Mononuclear cell (primary cell): ENCODE data around the gene NUP107. TPM values are rescaled to one million over a fixed set of nuclear protein-coding genes. Genes with fewer than 3 reads are reported as not detected.

ENCODE experiments used
- H3K27me3 ChIP-seq: 2 replicates; pipeline ENCODE4 v1.6.0; 2011; ENCODE audit warnings: low read length, control low read depth; ENCODE audit not compliant: insufficient read depth
- H3K4me1 ChIP-seq: 2 replicates; pipeline ENCODE4 v1.5.1; 2011; ENCODE audit warnings: mild to moderate bottlenecking, low read length, control low read depth; ENCODE audit not compliant: insufficient read depth
- H3K4me3 ChIP-seq: 2 replicates; pipeline ENCODE4 v1.5.1; 2011; ENCODE audit warnings: mild to moderate bottlenecking, low read length, moderate library complexity
- H3K9me3 ChIP-seq: 2 replicates; pipeline ENCODE4 v1.5.1; 2011; ENCODE audit warnings: low read depth, mild to moderate bottlenecking, control low read depth, low read length
- total RNA-seq: library from RNA; depleted of rRNA; stranded (reverse); fragments of >200 nt; gene quantifications from one replicate; pipeline ENCODE4 v1.2.3, GENCODE V29; 2012

Gene NUP107
- total RNA-seq, 1 donor = 86.6 TPM

DNA sequence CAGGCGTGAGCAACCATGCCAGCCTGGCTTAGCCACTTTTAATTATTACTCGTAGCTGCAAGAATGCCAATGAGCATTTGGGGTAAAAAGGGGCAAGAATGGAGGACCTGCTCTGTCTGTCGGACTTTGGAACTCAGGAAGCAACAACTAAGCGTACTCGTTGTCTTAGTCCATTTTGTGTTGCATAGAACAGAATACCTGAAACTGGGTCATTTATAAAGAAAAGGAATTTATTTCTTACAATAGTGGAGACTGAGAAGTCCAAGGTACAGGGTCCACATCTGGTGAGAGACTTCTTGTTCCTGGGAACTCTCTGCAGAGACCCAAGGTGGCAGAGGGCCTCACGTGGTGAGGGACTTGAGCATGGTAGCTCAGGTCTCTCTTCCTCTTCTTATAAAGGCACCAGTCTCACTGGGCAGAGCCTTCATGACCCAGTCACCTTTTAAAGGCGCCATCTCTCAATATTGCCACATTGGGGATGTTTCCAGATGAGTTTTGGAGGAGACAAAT, 88.4 kb downstream of the NUP107 start:
- Histone ChIP-seq H3K9me3 (no peaks in the 10 kb centered on the region), H3K4me3 (no peak overlapping the region), H3K4me1 (peaks cover 3% of the 10 kb centered on the region), H3K27me3 (no peaks in the 10 kb centered on the region)

DNA sequence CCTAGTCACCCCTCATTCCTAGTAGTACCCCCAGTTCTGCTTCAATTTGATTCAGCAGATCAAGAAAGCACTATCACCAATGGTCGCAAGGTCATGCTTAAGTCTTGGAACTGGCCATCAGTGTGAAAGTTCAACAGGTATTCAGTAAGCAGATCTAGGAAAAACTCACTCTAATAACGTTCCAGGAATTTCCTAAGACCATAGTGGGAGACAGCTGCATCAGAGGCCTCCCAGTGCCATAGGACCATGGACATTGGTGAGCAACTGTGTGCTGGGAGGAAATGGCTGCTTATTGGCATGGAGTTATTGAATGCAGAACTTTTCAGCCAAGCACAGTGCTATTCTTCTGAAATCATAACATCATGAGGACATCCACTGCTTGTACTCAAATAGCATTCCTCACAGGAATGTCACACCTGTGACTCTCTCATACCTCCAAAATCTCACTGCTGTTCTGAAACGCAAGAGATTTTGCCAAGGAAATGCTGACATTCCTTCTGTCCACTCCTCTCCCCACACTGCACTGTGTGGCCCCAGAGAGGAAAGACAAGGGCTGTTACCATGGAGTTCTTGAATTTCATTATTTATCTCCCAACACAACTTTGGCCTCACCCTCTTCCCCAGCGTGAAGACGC, 90.3 kb downstream of the NUP107 start:
- peaks cover 3% of the 10 kb centered on the region for H3K4me1 ChIP-seq
- no peaks in the 10 kb centered on the region for H3K27me3 ChIP-seq
- no peaks in the 10 kb centered on the region for H3K9me3 ChIP-seq
- no peak overlapping the region for H3K4me3 ChIP-seq

DNA sequence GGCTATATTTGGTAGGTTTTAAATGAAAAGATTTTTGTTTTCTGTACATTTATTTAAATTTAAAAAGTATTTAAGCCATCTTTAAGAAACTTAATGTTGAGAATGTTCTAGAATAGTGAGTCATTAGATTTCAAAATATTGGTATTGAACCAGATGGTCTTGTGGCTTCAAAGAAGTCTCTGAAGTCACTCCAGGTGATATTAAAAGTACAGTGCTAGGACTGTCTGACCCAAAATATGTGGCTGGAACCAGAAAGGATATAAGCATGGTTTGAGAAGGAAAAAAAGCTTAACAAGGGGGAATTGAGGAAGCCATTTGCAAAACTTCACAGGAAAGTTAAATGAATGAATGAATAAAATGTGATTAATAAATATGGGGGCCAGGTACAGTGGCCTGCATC, 92.5 kb downstream of the NUP107 start:
- peaks cover 10% of the 10 kb centered on the region for H3K4me1 ChIP-seq
- no peak overlapping the region for H3K4me3 ChIP-seq
- no peaks in the 10 kb centered on the region for H3K9me3 ChIP-seq
- H3K27me3 ChIP-seq = no peaks in the 10 kb centered on the region

DNA sequence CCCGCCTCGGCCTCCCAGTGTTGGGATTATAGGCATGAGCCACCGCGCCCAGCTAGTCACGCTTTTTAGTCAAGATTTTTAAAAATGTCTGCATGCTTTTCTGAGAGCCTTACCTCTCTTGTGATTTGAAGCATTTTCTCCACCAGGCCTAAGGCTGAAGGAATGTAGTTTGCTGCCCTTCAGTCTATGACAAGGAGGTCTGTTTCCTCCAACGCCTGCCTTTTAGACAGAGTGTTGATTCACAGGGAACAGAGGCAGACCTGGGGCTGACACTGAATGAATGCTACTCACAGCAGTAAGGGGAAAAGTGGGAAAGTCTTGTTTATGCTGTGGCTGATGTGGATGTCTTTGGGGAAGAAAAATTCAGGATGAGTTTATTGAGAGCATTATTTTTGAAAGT, 94.0 kb downstream of the NUP107 start:
- no peaks in the 10 kb centered on the region for H3K27me3 ChIP-seq
- peaks cover 25% of the 10 kb centered on the region for H3K4me1 ChIP-seq
- no peaks in the 10 kb centered on the region for H3K9me3 ChIP-seq
- H3K4me3 ChIP-seq = no peak overlapping the region

DNA sequence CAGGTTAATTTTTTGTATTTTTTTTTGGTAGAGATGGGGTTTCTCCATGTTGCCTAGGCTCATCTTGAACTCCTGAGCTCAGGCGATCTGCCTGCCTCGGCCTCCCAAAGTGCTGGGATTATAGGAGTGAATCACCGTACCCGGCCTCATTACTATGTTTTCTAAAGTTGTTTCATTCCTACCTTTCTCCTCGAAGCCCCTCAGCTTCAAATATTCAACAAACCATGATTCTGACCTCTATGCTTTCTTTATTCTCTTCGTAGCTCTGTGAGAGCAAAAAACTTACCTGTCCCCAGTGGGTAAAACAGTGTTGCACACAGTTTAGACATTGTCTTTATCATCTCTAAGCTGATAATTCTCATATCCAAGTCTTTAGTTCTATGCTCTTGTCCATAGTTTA, 95.0 kb downstream of the NUP107 start:
- Histone ChIP-seq H3K27me3 (no peaks in the 10 kb centered on the region), H3K4me3 (no peak overlapping the region), H3K4me1 (peaks cover 35% of the 10 kb centered on the region)

DNA sequence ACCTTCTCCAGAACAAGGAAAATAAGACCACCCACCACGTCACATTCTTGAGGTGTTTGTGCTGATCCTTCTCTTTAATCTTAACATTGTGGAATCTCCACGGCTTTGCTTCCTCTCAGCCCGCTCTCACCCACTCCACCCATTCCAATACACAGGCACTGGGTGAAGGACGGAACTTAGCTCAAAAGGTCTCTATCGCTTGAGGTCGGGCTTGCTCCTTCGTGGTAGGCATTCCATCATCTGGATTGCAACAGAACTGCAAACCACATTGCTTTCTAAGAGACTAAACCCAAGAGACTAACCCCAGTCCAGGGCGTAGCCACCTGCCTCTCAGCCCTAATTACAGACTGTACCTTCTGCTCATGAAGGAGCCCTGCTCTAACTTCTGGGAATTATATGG, 97.2 kb downstream of the NUP107 start:
- no peaks in the 10 kb centered on the region for H3K9me3 ChIP-seq
- H3K27me3 ChIP-seq = no peaks in the 10 kb centered on the region
- no peak overlapping the region for H3K4me3 ChIP-seq
- peaks cover 56% of the 10 kb centered on the region for H3K4me1 ChIP-seq

More for the DNA sequence above, 95.0 kb downstream of the NUP107 start:
- H3K9me3 ChIP-seq = no peaks in the 10 kb centered on the region

DNA sequence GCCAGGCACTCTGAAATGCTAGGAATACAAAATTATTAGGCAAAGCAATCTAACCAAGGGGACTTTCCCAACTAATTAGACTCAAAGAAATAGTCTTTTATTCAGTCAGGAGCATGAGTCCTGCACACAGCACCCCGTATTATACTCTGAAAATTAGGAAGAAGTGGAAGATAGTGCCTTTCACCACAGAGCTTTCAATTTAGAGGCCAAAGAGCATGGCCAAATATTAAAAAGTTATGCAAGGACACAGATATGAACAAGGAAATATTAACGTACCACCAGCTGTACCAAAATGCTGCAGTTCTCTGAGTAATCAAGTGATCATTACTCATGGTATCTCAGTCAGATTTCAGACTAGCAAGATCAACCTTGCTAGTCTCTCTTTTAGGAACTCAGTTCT, 98.6 kb downstream of the NUP107 start:
- peaks cover 60% of the 10 kb centered on the region for H3K4me1 ChIP-seq
- H3K9me3 ChIP-seq = no peaks in the 10 kb centered on the region
- no peaks in the 10 kb centered on the region for H3K27me3 ChIP-seq
- H3K4me3 ChIP-seq = no peak overlapping the region

DNA sequence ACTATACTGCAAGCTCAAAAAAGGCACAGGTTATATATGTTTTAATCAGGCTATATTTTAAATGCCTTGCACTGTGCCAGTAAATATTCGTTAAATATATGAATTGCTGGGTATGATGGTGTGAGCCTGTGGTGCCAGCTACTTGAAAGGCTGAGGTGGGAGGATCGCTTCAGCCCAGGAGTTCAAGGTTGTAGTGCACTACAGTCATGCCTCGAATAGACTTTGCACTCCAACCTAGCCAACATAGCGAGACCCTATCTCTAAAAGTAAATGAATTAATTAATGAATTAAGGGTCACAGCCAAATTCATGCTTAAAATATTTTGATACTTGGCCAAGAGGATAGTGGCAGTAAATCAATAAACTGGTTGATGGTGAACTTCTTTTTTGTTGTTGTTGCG, 99.0 kb downstream of the NUP107 start:
- Histone ChIP-seq H3K4me3 (no peak overlapping the region), H3K27me3 (no peaks in the 10 kb centered on the region), H3K4me1 (peaks cover 60% of the 10 kb centered on the region), H3K9me3 (no peaks in the 10 kb centered on the region)

DNA sequence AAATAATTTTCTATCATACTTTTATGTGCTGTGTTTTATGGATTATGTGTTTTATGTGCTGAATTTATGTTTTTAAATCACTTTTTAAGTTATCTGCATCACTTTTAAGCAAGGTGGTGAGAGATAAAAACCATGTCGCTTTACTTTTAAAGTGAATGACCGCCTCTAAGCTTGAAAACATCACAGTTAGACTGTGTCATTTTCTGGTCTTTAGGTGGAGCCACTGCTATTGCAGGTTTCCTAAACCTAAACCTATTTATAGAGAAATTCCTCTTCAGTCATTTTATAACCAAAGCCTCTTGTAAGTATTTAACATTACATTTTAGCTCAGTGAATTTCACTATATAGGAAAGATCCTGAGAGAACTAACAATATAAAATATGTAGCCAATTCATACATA, 100.2 kb downstream of the NUP107 start:
- no peaks in the 10 kb centered on the region for H3K9me3 ChIP-seq

DNA sequence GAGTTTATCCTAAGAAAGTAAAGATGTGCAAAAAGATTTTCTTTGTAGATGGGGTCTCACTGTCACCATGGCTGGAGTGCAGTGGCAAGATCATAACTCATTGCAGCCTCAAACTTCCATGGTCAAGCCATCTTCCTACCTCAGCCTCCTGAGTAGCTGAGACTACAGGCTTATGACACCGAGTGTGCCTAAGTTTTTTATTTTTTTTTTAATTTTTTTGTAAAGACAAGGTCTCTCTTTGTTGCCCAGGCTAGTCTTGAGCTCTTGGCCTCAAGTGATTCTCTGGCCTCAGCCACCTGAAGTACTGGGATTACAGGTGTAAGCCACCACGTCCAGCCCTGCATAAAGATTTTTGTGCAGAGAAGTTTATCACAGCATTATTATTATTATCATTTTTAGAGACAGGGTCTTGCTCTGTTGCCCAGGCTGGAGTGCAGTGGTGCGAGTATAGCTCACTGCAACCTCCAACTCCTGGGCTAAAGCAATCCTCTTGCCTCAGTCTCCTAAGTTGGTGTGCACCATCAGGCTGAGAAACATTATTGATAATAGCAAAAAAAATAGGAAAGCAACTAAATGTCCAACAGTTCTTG, 101.9 kb downstream of the NUP107 start:
- no peak overlapping the region for H3K4me3 ChIP-seq
- H3K4me1 ChIP-seq = peaks cover 56% of the 10 kb centered on the region
- no peaks in the 10 kb centered on the region for H3K27me3 ChIP-seq
- no peaks in the 10 kb centered on the region for H3K9me3 ChIP-seq

More for the DNA sequence above, 100.2 kb downstream of the NUP107 start:
- Histone ChIP-seq H3K27me3 (no peaks in the 10 kb centered on the region), H3K4me1 (peaks cover 60% of the 10 kb centered on the region), H3K4me3 (no peak overlapping the region)

DNA sequence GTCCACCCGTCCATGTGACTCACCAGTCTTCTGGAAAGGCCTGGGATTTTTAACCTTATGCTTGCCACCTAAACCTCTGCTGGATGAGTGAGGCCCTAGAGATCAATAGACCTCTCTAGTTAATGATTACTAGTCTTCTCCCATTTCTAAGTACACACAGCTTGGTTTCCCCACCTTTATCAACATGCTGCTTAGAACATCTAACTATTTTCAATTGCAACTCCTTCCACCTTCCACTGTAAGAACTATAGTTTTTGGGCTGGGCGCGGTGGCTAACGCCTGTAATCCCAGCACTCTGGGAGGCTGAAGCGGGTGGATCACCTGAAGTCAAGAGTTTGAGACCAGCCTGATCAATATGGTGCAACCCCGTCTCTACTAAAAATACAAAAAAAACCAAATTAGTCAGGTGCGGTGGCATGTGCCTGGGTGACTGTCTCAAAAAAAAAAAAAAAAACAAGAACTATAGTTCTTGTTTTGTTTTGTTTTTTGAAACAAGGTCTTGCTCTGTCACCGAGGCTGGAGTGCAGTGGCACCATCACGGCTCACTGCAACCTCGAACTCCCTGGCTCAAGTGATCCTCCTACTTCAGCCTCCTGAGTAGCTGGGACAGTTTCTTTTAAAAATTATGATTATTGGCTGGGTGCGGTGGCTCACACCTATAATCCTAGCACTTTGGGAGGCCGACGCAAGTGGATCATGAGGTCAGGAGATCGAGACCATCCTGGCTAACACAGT, 102.5 kb downstream of the NUP107 start:
- Histone ChIP-seq H3K4me1 (peaks cover 50% of the 10 kb centered on the region), H3K4me3 (no peak overlapping the region)

DNA sequence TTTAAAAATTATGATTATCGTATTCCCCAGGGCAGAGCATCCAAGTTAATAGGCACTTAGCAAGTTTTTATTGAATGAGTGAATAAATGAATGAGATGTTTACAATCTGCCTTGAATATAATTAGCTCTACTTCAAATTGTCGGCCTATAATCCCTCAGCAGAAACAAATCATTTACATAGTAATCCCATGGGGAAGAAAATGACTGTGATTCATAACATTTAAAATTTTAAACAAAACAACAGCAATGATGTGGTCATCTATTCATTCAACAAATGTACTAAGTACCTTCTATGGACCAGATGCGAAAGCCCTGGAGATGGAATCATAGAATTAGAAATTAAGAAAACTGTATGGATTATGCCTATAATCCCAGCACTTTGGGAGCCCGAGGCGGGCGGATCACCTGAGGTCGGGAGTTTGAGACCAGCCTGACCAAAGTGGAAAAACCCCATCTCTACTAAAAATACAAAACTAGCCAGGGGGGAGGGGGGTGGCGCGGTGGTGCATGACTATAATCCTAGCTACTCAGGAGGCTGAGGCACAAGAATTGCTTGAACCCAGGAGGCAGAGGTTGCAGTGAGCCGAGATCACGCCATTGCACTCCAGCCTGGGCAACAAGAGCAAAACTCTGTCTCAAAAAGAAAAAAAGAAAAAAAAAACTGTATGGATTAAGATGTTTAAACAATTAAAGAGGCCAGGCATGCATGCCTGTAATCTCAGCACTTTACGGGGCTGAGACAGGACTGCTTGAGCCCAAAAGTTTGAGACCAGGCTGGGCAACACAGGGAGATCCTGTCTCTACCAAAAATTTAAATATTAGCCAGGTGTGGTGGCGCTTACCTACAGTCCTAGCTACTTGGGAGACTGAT, 103.5 kb downstream of the NUP107 start:
- H3K4me1 ChIP-seq = peaks cover 40% of the 10 kb centered on the region
- H3K9me3 ChIP-seq = no peaks in the 10 kb centered on the region
- no peak overlapping the region for H3K4me3 ChIP-seq
- no peaks in the 10 kb centered on the region for H3K27me3 ChIP-seq

More for the DNA sequence above, 102.5 kb downstream of the NUP107 start:
- Histone ChIP-seq H3K9me3 (no peaks in the 10 kb centered on the region), H3K27me3 (no peaks in the 10 kb centered on the region)

DNA sequence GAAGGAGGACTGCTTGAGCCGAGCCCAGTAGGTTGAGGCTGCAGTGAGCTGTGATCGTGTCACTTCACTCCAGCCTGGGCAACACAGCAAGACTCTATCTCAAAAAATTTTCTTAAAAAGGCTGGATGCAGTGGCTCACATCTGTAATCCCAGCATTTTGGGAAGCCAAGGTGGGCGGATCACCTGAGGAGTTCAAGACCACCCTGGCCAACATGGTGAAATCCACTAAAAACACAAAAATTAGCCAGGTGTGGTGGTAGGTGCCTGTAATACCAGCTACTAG, 104.1 kb downstream of the NUP107 start:
- H3K9me3 ChIP-seq = no peaks in the 10 kb centered on the region
- H3K27me3 ChIP-seq = no peaks in the 10 kb centered on the region
- H3K4me3 ChIP-seq = no peak overlapping the region
- H3K4me1 ChIP-seq = peaks cover 34% of the 10 kb centered on the region

DNA sequence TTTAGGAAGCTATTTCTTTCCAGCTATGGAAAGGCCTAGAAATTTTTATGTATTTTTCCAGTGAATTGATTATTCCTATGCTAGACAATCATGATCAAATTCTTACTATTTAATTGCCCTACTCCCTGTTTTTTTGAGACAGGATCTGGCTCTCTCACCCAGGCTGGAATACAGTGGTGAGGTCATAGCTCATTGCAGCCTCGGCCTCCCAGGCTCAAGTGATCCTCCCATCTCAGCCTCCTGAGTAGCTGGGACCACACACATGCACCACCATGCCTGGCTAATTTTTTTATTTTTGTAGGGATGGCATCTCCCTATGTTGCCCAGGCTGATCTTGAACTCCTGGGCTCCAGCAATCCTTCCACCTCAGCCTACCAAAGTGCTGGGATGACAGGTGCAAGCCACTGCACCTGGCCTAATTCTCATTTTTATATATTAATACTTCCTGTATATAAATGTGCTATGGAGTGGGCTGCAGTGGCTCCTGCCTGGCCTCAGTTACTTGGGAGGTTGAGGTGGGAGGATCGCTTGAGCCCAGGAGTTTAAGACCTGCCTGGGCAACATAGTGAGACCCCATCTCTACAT, 105.2 kb downstream of the NUP107 start:
- no peaks in the 10 kb centered on the region for H3K9me3 ChIP-seq
- peaks cover 23% of the 10 kb centered on the region for H3K4me1 ChIP-seq
- H3K4me3 ChIP-seq = no peak overlapping the region
- no peaks in the 10 kb centered on the region for H3K27me3 ChIP-seq

DNA sequence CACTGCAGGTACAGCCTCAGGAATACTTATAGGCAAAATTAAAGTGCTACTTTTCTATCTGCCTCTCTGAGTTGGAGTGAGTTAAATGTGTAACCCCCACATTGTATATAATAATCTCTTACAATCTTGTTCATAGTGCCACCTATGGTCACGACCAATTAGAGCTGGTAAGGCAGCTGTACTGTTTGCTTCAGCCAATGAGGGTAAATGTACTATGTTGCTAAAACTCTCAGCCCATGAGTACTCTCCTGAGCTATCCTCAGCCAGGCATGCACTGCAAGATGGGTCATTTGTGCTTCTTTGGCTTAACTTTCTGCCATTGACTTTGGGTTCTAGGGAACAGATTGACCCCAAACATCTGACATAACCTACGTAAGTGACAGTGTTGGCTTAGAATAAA, 106.2 kb downstream of the NUP107 start:
- no peak overlapping the region for H3K4me3 ChIP-seq
- H3K9me3 ChIP-seq = no peaks in the 10 kb centered on the region
- H3K4me1 ChIP-seq = peaks cover 13% of the 10 kb centered on the region
- no peaks in the 10 kb centered on the region for H3K27me3 ChIP-seq
